GM11168 (cell line): ENCODE measurements around the gene EXOC6B.

Experiments
- in situ Hi-C: fragments of 300-500 bp; cut with MboI; formaldehyde crosslinking; loops from one replicate; pipeline ENCODE4 v1.12.0; 2022; ENCODE audit warnings: low sequenced_read_pairs; ENCODE audit not compliant: unreplicated experiment

EXOC6B gene

GRCh38 chr2:72796766-72797165 lies 29.1 kb downstream of the EXOC6B start:
- in situ Hi-C loops: no loop called here

- in situ Hi-C loops: no loop called here
Observed at GRCh38 chr2:72794572-72794971, 31.3 kb downstream of the EXOC6B start.

DNA sequence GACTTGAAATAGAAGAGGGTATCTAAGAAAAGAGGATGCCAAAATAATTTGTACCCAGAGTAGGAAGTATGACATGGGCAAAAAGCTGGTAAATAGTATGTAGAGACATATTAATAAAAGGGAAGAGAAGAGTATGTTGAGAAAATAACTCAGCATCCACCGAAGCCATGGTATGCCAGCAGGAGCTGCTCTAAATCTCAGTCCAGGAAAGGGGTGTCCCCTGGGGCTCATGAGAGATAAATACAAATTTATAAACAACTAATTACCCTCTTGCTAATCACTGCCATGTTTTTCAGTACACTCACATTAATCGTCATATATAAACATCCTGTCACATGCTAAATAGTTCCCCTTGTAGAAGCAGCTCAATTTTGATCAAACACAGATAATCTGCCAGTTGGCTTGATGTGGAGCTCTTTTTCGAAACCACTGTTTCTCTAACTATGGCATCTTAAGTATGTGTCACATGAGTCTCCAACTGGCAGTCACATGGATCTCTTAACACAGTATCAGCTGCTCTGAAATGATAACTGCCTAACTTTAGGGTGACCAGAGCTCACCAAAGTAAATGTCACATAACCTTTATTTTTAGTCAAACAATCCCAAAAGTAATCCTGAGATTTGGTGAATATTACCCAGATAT lies 31.9 kb downstream of the EXOC6B start:
- in situ Hi-C loops: no loop called here

DNA sequence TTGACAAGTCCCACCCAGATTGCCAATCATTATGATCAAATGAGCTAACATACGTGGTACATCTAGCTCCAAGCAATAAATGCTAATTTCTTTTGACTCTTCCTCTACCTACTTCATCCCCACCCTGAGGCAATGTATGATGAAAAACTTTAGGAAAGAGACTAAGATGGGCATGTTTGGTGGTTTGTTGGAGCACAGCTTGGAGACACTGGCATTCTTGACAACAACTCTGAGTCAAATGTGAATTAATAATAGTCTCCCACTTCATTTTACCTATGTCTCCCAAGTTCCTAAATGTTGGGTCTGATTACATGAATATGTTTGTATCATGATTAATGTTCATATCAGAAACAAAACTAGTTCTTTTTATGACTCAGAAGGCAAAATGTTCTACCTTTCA lies 36.6 kb downstream of the EXOC6B start:
- in situ Hi-C loops: no loop called here

GRCh38 chr2:72788756-72789155 lies 37.1 kb downstream of the EXOC6B start:
- in situ Hi-C loops: no loop called here

DNA sequence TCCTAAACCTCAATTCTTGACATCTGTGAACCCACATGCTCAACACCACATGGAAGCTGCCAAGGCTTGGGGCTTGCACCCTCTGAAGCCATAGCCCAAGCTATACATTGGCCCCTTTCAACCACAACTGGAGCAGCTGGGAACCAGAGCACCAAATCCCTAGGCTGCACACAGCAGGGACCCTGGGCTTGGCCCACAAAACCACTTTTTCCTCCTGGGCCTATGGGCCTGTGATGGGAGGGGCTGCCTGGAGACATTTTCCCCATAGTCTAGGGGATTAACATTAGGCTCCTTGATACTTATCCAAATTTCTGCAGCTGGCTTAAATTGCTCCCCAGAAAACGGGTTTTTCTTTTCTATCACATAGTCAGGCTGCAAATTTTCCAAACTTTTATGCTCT lies 40.3 kb downstream of the EXOC6B start:
- in situ Hi-C loops: no loop called here

DNA sequence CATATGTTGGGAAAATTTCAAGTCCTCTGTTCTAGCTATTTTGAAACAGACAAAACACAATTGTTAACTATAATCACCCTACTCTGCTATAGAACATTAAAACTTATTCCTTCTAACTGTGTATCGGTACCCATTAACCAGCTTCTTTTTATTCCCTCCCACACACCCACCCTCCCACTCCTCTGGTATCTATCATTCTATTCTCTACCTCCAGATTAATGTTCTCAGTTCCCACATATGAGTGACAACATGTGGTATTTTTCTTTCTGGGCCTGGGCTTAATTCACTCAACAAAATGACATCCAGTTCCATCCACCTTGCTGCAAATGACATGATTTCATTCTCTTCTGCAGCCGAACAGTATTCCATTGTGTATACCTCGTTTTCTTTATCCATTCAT lies 43.3 kb downstream of the EXOC6B start:
- in situ Hi-C loops: no loop called here

GRCh38 chr2:72781480-72781879 lies 44.4 kb downstream of the EXOC6B start:
- in situ Hi-C loops: no loop called here

- in situ Hi-C loops: no loop called here
Observed at GRCh38 chr2:72780477-72780876, 45.4 kb downstream of the EXOC6B start.

- in situ Hi-C loops: loop anchor here (5.0 kb wide), 1 partner anchor 78 kb away; no protein-coding TSS in a partner anchor
Observed at GRCh38 chr2:72779495-72779894, 46.3 kb downstream of the EXOC6B start.

DNA sequence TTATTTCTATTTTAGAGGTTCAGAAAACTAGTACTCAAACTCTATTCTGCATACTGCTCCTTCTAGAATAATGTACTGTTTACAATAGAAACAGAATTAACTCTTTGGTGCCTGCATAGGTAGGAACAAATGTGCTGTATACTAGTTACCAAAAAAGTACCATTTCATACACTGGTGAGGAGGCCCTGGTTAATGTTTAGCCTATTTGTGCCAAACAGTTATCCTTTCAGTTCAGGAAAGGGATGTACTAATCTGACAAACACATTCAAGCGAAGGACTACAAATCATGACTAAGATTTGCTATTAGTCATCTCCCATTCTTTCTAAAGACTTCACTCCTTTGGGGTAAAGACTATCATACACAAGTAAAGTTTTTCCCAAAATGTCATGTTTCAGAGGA lies 47.4 kb downstream of the EXOC6B start:
- in situ Hi-C loops: loop anchor here (5.0 kb wide), 1 partner anchor 79 kb away; no protein-coding TSS in a partner anchor

- in situ Hi-C loops: no loop called here
Observed at GRCh38 chr2:72770879-72771461, 54.9 kb downstream of the EXOC6B start.

DNA sequence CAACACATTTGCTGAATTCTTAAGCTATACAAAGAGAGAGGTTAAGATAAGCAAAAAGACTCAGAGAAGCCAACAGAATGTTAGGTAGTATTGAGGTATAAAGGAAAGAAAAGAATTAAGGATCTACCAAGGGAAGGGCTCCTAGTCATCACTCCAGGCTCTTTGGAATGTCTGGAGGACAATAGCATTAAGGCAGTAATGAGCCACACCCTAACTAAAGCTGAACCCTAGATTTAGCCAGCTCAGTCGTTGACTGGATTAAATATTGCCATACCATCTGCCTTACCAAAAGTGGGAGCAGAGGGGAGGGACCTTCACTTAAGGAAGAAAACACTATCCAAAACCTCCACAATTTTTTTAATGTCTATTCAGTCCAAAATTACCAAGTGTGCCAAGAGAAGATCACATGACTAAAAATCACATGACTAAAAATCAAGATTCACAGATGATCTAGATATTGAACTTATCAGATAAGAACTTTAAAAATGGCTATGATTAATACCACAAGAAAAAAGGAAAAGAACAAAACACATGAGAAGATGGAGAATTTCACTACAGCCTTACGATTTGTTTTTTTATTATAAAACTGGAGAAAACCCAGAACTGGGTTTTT lies 59.7 kb downstream of the EXOC6B start:
- in situ Hi-C loops: no loop called here

- in situ Hi-C loops: no loop called here
Observed at GRCh38 chr2:72762276-72762675, 63.6 kb downstream of the EXOC6B start.

GRCh38 chr2:72759755-72760154 lies 66.1 kb downstream of the EXOC6B start:
- in situ Hi-C loops: no loop called here

GRCh38 chr2:72757177-72757775 lies 68.6 kb downstream of the EXOC6B start:
- in situ Hi-C loops: no loop called here

DNA sequence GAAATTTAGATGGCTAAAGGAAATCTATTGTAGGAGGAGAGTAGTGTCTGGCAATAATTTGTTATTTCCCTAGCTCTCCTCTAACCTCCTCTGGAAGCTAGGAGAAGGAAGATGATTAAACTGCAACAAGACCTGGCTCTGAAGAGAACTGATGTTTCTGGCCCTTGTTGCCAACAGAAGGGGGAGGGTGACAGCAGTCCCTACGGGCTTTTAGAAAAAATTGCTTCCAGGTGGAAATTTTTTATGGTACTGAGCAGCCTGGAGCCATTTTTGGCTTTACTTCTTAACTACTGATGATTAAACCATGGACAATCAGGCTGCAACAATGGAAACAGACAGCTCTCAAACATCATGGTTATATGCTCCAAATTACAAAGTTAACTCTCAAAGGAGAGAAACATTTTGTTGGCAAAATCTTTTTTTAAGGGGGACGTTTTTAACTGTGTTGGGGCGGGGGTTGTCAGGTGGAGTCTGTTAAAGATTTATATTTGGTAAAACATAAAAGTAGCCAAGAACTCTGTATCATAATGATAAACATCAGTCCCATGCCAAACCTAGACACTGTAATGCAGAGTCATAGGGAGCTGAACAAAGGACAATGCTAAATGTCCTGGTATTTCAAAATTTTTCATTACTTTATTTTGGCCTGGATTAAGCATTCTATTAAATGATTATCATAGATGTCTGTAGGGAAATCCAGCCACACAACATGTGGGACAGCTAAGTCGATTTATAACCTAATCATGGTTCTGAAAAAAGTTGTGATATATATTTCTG lies 70.0 kb downstream of the EXOC6B start:
- in situ Hi-C loops: no loop called here

DNA sequence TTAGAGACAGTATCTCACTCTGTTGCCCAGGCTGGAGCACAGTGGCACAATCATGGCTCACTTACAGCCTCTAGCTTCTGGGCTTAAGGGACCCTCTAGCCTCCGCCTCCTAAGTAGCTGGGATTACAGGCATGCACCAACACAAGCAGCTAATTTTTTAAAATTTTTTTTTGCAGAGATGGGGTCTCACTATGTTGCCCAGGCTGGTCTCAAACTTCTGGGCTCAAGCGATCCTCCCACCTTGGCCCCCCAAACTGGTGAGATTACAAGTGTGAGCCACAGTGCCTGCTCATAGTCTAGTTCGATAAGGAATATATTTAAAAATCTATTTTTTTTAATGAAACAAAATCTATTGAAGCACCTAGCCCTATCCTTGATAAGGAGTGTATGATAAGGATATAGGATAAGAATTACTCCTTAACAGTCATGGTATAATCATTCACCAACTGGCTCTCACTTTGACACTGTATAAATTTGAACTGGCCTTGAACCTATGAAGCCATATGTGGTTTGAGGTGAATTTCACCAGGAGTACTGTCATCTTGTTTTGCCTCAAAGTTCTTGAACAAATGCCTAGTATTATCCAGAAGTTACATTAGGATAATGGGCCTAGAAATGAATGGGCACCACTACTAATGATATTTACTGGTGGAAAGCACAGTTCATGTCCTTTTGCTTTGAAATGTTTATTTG lies 71.1 kb downstream of the EXOC6B start:
- in situ Hi-C loops: no loop called here

GRCh38 chr2:72750977-72751639 lies 74.7 kb downstream of the EXOC6B start:
- in situ Hi-C loops: no loop called here

GRCh38 chr2:72750466-72750865 lies 75.4 kb downstream of the EXOC6B start:
- in situ Hi-C loops: no loop called here
